D341Med (cell line): ENCODE results near the gene COL17A1.

Source experiments
- DNase-seq: peaks from one replicate; pipeline ENCODE4 v3.0.0; 2012; ENCODE audit warnings: low spot score

COL17A1 gene

DNA sequence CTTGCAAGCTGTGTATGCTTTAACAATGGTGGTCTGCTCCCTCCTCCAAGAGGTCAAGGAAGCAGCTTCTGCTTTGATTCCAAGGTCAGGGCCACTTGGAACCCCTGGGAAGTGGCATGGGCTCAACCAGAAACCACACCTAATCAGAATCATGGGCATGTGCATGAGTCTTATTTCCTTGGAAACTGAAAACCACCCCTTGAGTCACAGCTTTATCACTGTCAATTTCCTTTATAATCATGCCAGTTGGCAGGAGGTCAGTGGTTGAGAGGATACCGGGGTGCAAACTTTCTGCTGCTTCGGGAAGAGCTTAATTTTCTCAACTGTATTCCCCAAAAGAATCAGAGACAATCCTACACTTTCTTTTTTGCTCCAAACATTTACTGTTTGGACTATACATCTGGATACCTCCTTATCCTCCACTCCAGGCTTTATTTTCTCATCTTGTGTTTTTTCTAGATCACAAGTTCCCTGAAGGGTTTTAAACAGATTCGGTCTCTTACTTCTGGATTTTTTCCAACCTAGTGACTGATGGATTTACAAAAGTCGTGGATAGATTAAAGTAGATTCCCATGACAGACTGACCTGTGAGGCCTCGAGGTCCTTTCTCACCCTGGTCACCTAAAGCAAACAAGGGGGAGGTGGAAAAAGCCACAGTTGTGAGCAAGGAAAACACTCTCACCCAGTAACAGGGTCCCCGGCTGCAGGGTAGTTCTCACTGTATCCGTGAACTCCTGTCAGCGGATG lies 36.0 kb downstream of the COL17A1 start:
- DNase-seq: no peak

DNA sequence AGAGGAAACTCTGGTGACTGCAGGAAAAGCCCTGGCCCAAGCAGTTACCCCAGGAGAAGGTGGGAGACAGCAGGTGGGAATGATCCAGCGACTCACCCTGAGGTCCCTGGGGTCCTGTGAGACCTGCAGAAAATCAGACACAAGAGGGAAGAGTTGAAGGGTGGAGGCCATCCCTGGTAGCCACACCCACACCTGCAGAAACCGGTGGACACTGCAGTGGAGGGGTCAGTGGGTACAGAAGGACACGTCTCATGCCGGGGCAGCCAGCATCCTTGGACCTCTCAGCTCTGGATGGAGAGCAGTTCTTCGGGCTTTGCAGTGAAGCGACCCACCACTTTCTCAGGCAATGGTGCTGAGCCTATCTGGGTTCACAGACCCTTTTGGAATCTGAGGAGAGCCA lies 39.0 kb downstream of the COL17A1 start:
- DNase-seq: no peak

- DNase-seq: no peak
These were observed 40.3 kb downstream of the COL17A1 start for GRCh38 chr10:104045151-104046089.

DNA sequence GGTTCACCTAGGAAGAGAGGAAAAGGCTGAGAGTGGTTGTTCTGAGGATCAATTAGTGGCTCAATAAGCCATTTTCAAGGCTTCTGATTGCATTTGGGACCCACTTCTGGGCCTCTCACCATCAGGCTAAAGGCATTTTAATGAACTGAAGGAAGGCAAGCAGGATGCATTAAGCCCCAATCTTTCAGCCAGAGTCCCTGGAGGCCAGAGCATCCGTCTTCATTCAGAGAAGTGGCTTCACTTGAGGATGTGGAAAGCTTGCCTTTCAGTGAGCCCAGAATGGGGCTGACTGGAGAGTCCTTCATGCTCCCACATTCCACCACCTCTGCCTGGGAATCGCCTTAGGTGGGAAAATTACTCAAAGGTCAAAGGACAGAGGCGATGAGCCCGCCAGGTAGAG lies 41.8 kb downstream of the COL17A1 start:
- DNase-seq: no peak

DNA sequence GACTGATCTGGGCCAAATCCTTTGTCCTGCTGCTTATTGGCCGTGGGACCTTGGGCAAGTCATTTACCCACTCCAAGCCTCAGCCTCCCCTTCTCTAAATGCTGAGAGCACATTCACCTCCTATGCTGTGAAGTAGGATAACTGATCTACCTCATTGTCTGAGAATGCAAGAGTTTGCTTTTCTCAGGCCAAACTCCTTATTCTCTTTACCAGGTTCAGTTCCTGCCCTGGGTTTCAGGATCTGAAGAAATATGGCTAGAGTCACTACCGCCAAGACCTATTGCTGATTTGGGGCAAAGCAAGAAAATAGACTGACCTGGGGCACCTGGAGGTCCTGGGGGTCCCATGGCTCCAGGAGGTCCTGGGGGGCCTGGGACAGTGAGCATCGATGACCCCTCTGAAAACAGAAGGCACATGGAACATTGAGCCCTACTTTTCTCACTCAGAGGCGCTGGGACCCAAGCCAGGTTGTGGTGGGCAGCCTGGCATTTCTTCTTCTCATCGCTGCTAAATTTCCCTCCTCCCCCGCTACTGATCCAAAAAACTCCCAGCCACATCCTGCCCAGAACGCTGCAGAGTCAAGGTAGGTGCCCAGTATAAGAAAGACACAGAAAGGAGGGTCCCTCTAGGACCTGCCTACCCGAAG lies 42.4 kb downstream of the COL17A1 start:
- no peak for DNase-seq

GRCh38 chr10:104041891-104042535 lies 43.7 kb downstream of the COL17A1 start:
- no peak for DNase-seq

DNA sequence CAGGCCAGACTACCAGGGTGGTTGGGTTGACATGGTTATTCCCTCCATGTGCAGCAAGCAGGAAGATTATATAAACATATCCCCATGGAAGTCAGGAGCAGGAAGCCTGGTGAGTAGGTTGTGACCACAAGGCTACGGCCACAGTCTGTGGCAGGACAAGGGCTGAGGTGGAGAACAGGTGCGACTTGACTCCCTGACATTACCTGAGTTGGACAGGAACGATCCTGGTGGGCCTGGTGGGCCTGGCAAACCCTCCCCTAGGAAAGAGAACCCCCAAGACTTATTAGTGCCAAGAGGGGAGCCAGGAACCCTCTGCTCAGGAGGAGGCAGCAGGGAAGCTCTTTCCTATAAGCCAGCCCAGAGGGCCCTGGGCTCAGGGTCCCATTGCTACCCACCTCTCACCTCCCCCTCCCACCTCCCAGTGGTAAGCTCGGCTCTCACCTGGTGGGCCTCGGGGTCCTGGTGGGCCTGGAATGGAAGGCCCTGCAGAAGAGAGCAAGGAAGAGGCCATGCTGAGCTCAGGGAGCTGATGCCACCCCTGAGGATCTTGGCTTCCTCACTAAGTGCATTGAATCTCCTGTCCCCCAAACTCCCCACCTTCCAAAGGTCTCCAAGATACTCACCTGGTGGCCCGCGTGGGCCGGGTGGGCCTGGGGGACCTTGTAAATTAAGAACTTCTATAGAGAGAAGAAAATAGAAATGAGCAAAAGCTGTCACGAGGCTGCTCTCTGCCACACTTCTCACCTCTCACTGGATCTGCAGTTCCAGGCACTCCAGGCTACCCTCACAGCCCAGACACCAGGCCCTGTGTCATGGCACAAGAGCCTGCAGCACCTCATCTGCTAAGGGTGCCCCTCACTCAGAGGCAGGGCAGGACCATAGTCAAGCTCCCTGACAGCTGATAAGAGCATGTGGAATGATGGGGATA lies 44.6 kb downstream of the COL17A1 start:
- DNase-seq: no peak

DNA sequence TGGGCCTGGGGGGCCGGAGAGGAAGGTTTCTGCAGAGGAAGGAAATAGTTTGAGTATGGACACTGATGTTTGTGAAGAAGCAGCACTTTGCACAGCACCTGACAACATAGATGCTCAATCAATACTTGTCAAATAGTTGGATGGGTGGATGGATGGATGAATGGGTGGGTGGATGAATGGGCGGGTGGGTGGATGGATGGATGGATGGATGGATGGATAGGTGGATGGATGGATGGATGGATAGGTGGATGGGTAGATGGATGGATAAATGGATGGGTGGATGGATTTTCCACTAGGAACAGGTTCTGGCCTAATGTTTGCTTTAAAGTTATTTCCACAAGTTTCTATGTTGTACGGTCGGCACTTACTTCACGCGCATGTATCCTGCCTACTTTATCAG lies 45.3 kb downstream of the COL17A1 start:
- no peak for DNase-seq

DNA sequence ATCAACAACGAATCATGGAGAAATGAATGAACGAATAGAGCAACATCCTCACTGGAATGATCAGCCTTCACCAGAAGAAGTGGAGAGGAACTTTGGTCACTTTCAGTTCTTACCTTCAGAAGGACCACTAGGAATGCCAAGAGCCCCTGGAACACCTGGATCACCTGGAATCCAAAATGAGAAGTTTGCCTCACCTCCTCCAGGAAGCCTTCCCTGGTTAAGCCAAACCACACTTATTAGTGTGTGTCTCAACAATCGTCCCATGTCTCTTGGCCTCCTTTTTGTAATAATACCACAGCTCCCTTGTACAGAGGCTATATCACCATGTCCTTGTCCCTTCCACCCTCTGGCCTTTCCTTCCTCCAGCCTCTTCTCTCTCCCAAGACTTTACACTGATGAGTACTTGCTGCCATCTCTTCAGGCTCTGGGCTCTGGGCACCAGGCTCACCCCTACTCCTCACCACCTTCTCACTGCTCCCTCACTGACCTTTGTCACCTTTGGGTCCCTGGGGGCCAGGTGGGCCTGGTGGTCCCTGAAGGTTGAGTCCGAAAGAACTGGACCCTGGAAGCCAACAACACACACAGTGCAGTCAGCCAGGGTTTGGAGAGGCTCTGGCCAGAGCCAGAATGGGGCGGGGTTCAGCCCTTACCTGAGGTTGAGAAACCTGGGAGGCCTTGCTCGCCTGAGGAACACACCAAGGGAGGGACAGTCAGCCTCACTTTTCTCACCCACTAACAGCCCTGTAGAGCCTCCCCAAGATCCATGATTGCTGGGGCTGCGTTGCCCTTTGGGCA lies 46.5 kb downstream of the COL17A1 start:
- no peak for DNase-seq

- DNase-seq: no peak
These were observed 47.1 kb downstream of the COL17A1 start for GRCh38 chr10:104038537-104038936.

DNA sequence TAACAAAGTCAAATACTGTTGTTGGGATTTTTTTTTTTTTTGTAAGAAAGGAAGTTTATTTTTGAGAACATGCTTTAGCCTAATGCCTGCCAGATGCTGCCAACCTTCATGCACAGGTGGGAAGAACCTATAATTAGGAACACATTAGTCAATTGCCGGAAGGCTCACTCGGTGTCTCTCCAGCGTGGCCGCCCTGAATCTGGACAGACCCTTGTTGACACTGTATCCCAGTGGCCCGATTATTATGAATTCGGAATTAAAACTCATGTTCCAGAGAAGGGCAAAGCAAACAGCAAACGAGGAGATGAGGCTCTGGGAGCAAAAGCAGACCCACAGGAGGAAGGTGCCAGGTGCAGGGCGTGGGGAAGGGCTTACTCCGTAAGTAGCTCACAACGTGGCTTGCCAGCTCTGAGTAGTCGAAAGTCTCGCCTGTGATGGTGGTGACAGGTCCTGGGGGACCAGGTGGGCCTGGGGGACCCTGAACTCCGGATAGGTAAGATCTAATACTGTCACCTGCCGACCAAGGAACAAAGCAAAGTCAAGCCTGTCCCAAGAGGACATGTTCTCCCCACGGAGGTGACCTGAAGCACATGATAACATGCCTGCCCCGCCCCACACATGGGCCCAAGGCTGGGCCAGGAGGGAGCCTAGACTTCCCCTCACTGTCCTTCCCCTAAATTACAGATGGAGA lies 48.3 kb downstream of the COL17A1 start:
- no peak for DNase-seq

GRCh38 chr10:104036518-104037260 lies 49.0 kb downstream of the COL17A1 start:
- DNase-seq: no peak

- DNase-seq: no peak
These were observed 49.7 kb downstream of the COL17A1 start for GRCh38 chr10:104036069-104036384.

DNA sequence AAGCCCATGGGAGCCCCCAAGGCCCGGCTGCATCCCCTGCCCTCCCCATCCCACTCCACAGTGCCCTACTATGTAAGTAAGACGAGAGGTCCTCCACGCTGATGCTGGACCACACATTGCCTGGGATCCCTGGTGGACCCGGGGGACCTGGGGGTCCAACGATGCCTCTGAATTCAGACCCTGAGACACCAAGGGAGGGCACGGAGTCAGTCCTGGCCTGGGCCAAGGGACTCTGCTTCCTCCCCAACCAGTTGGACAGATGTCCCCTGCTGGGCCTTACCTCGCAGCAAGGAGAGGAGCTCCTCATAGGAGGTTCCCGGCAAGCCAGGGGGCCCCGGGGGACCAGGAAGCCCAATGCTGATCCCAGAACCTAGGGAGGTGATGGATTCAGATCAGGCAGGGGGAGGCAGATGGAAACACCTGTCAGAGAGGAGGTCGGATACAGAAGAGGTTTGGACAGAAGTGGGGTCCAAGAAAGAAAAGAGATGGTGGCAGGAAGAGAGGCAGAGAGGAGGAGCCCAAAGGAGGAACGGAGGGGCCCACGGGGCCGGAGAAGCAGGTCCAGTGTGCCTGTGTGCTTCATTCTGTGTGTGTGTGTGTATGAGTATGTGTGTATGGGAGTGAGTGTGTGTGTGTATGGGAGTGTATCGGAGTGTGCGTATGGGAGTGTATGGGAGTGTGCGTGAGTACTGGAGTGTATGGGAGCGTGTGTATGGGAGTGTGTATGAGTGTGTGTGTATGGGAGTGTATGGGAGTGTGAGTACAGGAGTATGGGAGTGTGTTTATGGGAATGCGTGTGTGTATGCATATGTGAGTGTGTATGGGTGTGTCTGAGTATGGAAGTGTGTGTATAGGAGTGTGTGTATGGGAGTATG lies 50.2 kb downstream of the COL17A1 start:
- no peak for DNase-seq

- DNase-seq: no peak
These were observed 51.1 kb downstream of the COL17A1 start for GRCh38 chr10:104034401-104035193.

GRCh38 chr10:104033966-104034365 lies 51.7 kb downstream of the COL17A1 start:
- no peak for DNase-seq

DNA sequence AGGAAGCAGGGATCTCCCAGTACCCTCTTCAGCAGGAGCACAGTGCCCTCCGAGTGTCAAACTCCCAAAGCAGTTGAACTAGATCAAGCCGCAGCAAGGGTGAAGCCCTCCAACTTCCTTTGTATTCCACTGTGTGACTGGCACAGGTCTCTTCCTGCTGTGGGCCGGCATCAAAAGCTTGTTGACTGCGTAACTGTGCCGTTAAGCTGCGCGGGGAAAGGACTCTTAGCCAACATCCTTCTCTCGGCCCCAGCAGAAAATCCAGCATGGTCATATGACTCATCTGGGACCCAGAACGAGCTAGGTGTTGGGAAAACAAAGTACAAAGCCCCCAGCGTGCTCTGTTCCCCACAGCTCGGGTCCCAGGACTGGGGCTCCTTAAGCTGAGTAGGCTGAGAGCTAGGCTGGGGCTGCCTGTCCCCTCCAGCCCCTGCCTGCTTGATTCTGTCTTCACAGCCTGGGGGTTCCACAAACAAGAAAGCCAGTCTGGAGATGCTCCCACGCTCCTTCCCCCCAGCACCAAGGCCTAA lies 52.2 kb downstream of the COL17A1 start:
- DNase-seq: no peak
